NCI-H524 (cell line): ENCODE measurements around the gene MVB12B.

Source experiments
- DNase-seq, 2 experiments: peaks; one replicate each; lab custom pipeline; 2025; lab: John Stamatoyannopoulos, UW

MVB12B gene

GRCh38 chr9:126363250-126363649 is 36.6 kb downstream of the MVB12B start:
- no peak for DNase-seq

GRCh38 chr9:126363847-126364671 is 37.4 kb downstream of the MVB12B start:
- no peak for DNase-seq

GRCh38 chr9:126365780-126366179 is 39.2 kb downstream of the MVB12B start:
- DNase-seq: peak; percentile 20 to 69

DNA sequence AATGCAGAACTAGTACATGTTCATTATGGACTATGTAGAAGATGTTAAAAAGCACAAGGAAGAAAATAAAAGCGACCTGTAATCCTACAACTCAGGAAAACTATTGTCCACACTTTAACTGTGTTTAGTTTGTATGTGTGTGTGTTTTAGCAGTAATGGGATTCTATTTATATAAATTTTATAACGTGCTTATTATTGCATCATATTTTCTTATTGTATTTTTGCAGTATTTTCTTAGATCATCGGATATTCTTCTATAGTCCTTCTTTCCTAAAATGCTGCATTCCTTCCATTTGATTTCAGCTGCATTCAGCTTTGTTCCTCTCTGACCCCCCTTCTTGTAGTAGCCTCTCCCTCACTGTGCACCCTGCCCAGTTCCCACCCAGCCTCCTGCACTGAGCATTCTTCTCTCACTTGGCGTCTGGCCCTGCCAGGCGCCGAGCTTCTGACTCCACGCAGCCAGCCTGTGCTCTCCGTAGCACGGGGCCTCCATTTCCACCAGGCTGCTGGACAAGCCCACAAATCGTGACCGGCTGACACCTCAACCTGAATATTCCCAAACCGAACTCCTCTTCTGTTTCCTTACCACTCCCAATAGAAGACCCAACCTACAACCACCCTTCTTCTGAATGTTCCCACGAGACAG is 39.9 kb downstream of the MVB12B start:
- no peak for DNase-seq

DNA sequence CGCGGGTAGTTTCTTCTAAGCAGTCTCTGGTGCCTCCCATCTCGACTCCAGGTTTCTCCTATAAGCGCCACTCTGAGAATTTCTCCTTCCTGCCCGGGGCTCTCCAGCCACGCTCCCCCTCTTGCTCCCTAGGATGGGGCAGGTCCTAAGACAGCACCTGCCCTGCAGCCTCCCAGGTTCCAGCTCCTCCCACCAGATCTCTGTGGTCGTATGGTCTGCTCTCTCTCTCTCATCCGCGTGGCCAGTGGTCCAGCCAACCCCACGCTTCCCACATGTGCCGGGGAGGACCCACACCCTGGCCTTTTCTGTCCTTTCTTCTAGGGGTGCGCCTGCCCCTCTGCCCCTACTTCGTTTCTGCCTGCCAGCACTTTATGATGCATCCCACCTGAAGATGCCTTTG is 40.5 kb downstream of the MVB12B start:
- DNase-seq: no peak

GRCh38 chr9:126367616-126368015 is 41.0 kb downstream of the MVB12B start:
- no peak for DNase-seq

DNA sequence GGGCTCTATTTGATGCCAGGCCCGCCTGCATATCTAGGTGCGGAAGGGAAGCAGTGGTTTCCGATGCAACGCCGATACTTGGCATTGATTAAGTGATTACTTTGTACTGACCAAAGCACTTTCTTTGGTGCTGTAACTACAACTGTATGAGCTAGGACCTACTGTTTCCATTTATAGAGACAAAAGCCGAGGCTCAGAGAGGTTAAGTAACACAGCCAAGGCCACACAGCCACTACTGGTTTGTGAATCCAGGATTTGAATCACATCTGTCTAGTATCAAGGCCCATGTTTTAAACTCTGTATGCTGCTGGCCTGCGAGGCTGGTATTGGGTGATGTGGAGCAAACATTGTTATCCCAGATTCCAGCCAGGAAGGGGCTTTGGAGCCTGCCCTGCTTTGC is 41.4 kb downstream of the MVB12B start:
- no peak for DNase-seq

GRCh38 chr9:126371007-126371870 is 44.6 kb downstream of the MVB12B start:
- DNase-seq: no peak

DNA sequence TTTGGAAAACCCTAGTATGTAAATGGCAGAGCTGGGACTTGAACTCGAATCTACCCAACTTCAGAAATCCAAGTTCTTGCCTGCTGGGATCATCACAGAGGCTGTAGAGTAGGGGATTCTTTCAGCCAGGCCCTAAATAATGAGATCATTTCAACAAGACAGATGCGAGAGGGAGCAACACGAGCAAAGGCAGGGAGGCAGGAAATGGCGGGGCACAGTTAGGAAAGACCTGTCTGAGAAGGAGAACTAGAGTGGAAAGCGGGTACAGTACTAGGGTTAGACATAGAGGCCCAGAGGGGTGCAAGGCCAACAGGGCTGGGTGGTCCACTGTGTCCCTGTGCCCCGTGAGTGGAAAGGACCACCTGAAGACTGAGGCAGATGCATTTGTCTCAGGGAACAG is 46.1 kb downstream of the MVB12B start:
- DNase-seq: peak; percentile 28 to 53

DNA sequence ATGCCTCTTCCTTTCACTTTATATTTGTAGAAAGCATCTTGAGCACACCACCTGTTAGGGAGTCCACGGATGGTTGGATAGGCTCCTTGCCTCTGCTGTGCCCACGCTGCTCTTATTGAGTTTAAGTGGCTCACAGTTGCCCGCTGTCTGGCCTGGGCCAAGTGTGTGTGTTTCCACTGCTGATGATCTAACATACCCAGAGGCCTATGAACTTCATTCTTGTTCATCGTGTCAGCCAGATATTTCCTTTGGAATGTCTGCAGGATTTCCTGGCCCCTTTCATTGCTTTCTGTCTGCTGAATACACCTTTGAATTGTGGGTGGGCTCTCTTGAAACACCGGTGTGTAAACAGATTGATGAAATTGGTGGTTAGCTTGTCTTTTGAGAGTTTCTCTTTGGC is 46.6 kb downstream of the MVB12B start:
- peak; percentile 71 to 93 for DNase-seq

- no peak for DNase-seq
Observed at GRCh38 chr9:126374366-126374781, 47.7 kb downstream of the MVB12B start.

GRCh38 chr9:126375386-126375785 is 48.8 kb downstream of the MVB12B start:
- no peak for DNase-seq

- DNase-seq: no peak
Observed at GRCh38 chr9:126376311-126377175, 49.9 kb downstream of the MVB12B start.

GRCh38 chr9:126377176-126377509 is 50.5 kb downstream of the MVB12B start:
- DNase-seq: no peak

DNA sequence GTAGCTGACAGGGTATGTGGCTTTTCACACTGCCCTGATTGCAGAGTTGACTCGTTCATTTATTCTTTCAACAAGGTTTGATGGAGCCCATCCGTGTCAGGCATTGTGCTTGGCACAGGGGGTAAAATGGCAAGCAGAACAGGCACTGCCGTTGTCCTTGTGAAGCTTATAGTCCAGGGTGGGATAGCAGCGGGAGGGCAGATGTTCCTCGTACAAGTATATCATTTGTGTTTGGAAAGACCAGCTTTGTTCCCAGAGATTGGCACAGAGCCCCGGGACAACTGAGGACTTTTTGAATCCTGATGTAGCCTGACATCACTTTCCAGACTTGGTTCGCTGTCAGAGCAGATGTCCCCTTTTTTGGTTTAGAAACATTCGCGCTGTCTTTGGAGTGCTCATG is 50.9 kb downstream of the MVB12B start:
- no peak for DNase-seq

GRCh38 chr9:126378761-126379160 is 52.1 kb downstream of the MVB12B start:
- DNase-seq: no peak

- no peak for DNase-seq
Observed at GRCh38 chr9:126379661-126380360, 53.2 kb downstream of the MVB12B start.

DNA sequence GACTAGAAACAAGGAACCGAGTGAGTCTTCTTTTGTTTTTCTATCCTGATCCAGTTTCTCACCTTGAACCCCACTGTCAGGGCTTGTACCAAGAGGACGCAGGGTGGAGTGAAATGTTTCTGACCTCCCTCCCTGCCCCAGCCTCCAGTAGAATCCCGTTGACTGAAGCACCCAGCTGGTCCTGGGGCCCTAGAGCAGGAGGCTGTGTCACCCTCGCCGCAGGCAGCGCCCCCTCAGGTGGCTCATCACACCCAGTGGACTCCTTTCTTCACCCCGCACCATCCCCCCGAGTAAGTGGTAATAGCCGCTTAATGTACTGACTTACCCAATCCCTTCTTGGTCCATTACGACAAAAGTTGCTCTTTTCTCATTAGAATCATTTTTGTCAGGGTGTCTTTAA is 53.8 kb downstream of the MVB12B start:
- no peak for DNase-seq

DNA sequence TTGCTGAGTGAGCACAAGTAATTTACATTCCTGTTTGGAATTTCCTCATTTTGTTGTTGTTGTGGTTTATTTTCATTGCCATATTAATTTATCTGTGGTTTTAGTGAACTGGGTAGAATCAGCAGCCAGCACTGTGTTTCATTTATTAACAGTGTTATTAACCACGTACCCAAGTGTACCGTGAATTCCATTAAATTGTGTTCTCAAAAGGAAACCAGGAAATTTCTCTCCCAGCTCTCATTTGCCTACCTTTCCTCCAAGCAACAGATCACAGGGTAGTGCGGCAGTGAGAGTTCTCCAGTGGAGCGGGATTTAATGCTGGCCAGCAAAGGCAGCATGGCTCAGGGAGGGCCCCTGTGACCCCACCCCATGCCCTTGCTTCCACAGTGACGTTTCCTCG is 54.6 kb downstream of the MVB12B start:
- DNase-seq: no peak

DNA sequence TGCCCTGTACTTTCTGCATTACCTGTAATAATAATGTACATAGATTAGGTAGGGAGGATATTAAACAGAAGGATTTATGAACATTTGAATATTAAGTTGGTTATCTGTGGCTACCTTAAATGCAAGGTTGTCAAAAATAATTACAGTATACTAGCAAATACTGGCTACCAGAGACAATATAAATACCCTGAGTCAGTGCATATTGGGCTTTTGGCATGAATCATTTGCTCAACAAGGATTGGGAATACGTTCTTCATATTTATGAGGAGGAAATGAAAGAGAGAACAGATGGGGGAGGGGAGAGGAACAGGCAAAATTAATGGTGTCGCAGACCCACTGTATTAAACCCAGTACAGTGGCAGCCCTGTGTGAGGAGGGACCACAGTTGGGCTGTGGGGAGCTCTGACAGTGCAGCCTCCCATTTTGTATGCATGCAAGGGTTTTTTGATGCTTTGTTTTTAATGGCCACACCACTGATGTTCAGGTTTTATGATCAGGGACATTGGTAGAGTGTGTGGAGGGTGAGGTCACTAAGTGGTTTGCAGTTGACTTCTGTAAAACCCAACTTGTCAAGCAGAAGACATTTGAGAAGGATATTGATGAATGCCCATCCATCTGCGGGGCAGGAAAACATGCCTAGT is 56.9 kb downstream of the MVB12B start:
- no peak for DNase-seq

DNA sequence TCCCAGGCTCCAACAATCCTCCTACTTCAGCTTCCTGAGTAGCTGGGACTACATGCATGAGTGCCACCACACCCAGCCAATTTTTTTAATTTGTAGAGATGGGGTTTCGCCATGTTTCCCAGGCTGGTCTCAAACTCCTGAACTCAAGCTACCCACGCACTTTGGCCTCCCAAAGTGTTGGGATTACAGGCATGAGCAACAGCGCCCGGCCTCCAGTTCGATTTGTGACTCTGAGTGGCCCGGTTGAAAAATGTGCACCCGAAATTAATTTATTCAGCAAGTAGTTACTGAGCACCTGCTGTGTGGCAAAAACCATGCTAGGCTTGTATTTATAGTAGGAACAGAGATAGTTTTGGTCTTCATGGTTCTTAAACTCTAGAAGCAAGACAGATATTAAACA is 58.3 kb downstream of the MVB12B start:
- DNase-seq: no peak
